GM18861 (cell line): ENCODE results near the gene SULT1A4.
"Not testable (repeated sequence)": the region's sequence is repeated elsewhere in the genome, so short reads cannot be mapped to it uniquely, and the experiment has no call there.

ENCODE experiments used
- ATAC-seq: cut with Tn5 transposase; IDR thresholded peaks from one replicate; pipeline ENCODE4 v1.9.1; 2021; ENCODE audit not compliant: unreplicated experiment

The SULT1A4 gene

GRCh38 chr16:29459706-29460646 lies at the start of gene SULT1A4:
Gene SULT1A4 (plus strand): TSS chr16:29459913. CDS start chr16:29461386, 1,473 bp downstream.
- ATAC-seq = not testable (repeated sequence)

- not testable (repeated sequence) for ATAC-seq
Measured at GRCh38 chr16:29423587-29423986, 36.1 kb upstream of the SULT1A4 start.

GRCh38 chr16:29425390-29425789 lies 34.3 kb upstream of the SULT1A4 start:
- not testable (repeated sequence) for ATAC-seq

- peak; percentile 6 for ATAC-seq
Measured at GRCh38 chr16:29453754-29454153, 6.0 kb upstream of the SULT1A4 start.

- ATAC-seq = peak; percentile 79
Measured at GRCh38 chr16:29454269-29454668, 5.4 kb upstream of the SULT1A4 start, which contains the start of the genes BOLA2 and SLX1B. Gene BOLA2 (minus strand): TSS chr16:29454351. CDS start chr16:29454253, 98 bp downstream. Gene SLX1B (plus strand): TSS chr16:29454533.

- peak; percentile 35 for ATAC-seq
Measured at GRCh38 chr16:29454828-29455227, 4.9 kb upstream of the SULT1A4 start.

GRCh38 chr16:29457660-29458059 lies 2.1 kb upstream of the SULT1A4 start:
- not testable (repeated sequence) for ATAC-seq

- not testable (repeated sequence) for ATAC-seq
Measured at GRCh38 chr16:29460647-29461030, 926 bp downstream of the SULT1A4 start.

GRCh38 chr16:29465985-29466824 lies 6.5 kb downstream of the SULT1A4 start:
- not testable (repeated sequence) for ATAC-seq

GRCh38 chr16:29466904-29467303 lies 7.2 kb downstream of the SULT1A4 start:
- not testable (repeated sequence) for ATAC-seq

- ATAC-seq = not testable (repeated sequence)
Measured at GRCh38 chr16:29467654-29468366, 8.1 kb downstream of the SULT1A4 start.

GRCh38 chr16:29469660-29470059 lies 9.9 kb downstream of the SULT1A4 start:
- ATAC-seq = not testable (repeated sequence)

- not testable (repeated sequence) for ATAC-seq
Measured at GRCh38 chr16:29472065-29472464, 12.4 kb downstream of the SULT1A4 start.

GRCh38 chr16:29482276-29482675 lies 22.6 kb downstream of the SULT1A4 start:
- not testable (repeated sequence) for ATAC-seq

GRCh38 chr16:29506308-29506707 lies 46.6 kb downstream of the SULT1A4 start, which contains the start of gene NPIPB12:
Gene NPIPB12 (minus strand): TSS chr16:29506408.
- ATAC-seq = not testable (repeated sequence)
